GM23338 (cell line): ENCODE data around the gene FECH. TPM values are rescaled to one million over a fixed set of nuclear protein-coding genes. Genes with fewer than 3 reads are reported as not detected.

ENCODE experiments used
- ATAC-seq: fragments of 200-7000 bp; cut with Tn5 transposase; 3 replicates; pipeline ENCODE4 v1.9.1; 2020
- DNase-seq: peaks from one replicate; pipeline ENCODE4 v3.0.0-alpha.2; 2015; ENCODE audit warnings: low spot score
- H2AFZ ChIP-seq: fragments of 200-600 bp; sonication (generic); 2 replicates; pipeline ENCODE4 v1.8.0; 2016; ENCODE audit warnings: antibody characterized with exemption, mild to moderate bottlenecking, moderate library complexity
- H3F3A ChIP-seq: fragments of 200-600 bp; sonication (generic); replicated peaks from 2 replicates; pipeline ENCODE4 v1.8.0; 2017; ENCODE audit warnings: antibody characterized with exemption, mixed run types, low read depth
- H3K27ac ChIP-seq: fragments of 200-600 bp; sonication (generic); 2 replicates; pipeline ENCODE4 v1.6.1; 2016; ENCODE audit warnings: low read depth
- H3K27me3 ChIP-seq: fragments of 200-600 bp; sonication (generic); 2 replicates; pipeline ENCODE4 v1.8.0; 2016; ENCODE audit warnings: mild to moderate bottlenecking, mixed run types, moderate library complexity; ENCODE audit not compliant: insufficient read depth
- H3K36me3 ChIP-seq: fragments of 200-600 bp; sonication (generic); 2 replicates; pipeline ENCODE4 v1.8.0; 2016; ENCODE audit warnings: mild to moderate bottlenecking; ENCODE audit not compliant: insufficient read depth
- H3K4me1 ChIP-seq: fragments of 200-600 bp; sonication (generic); 2 replicates; pipeline ENCODE4 v1.8.0; 2016; ENCODE audit warnings: mild to moderate bottlenecking, moderate library complexity; ENCODE audit not compliant: insufficient read depth
- H3K4me2 ChIP-seq: fragments of 200-600 bp; sonication (generic); 2 replicates; pipeline ENCODE4 v1.7.1; 2017; ENCODE audit warnings: mixed run types
- H3K4me3 ChIP-seq: fragments of 200-600 bp; sonication (generic); 2 replicates; pipeline ENCODE4 v1.6.1; 2016; ENCODE audit warnings: mixed run types
- H3K79me2 ChIP-seq: fragments of 200-600 bp; sonication (generic); replicated peaks from 2 replicates; pipeline ENCODE4 v1.8.0; 2017; ENCODE audit warnings: mild to moderate bottlenecking; ENCODE audit not compliant: insufficient read depth
- H3K9me2 ChIP-seq: fragments of 200-600 bp; sonication (generic); 2 replicates; pipeline ENCODE4 v1.8.0; 2017; ENCODE audit not compliant: insufficient read depth
- H4K20me1 ChIP-seq: fragments of 200-600 bp; sonication (generic); replicated peaks from 2 replicates; pipeline ENCODE4 v1.8.0; 2017; ENCODE audit warnings: mild to moderate bottlenecking; ENCODE audit not compliant: insufficient read depth
- H3K27ac Mint-ChIP-seq: 2 replicates; pipeline ENCODE4 v1.8.0; 2020; ENCODE audit warnings: inconsistent platforms, mild to moderate bottlenecking, moderate library complexity, mixed read lengths
- H3K27me3 Mint-ChIP-seq: 3 replicates; pipeline ENCODE4 v1.8.0; 2022; ENCODE audit warnings: low read depth, mild to moderate bottlenecking, moderate library complexity, mixed read lengths, inconsistent platforms; ENCODE audit not compliant: insufficient read depth, poor library complexity
- H3K36me3 Mint-ChIP-seq: 3 replicates; pipeline ENCODE4 v1.8.0; 2021; ENCODE audit warnings: low read depth, mild to moderate bottlenecking, inconsistent platforms, moderate library complexity, mixed read lengths
- H3K4me1 Mint-ChIP-seq: 3 replicates; pipeline ENCODE4 v1.8.0; 2020; ENCODE audit warnings: mild to moderate bottlenecking, inconsistent platforms, mixed read lengths
- H3K4me3 Mint-ChIP-seq: 3 replicates; pipeline ENCODE4 v1.8.0; 2021; ENCODE audit warnings: moderate library complexity, mild to moderate bottlenecking, inconsistent platforms, mixed read lengths
- H3K9me3 Mint-ChIP-seq: 3 replicates; pipeline ENCODE4 v1.8.0; 2020; ENCODE audit warnings: moderate library complexity, mild to moderate bottlenecking, inconsistent platforms, mixed read lengths
- CREB1 ChIP-seq: fragments of 250-450 bp; sonication (Bioruptor Pico); IDR thresholded peaks from 2 replicates; pipeline ENCODE4 v1.5.0; 2020; ENCODE audit warnings: low read depth, mild to moderate bottlenecking, moderate library complexity
- EZH2 ChIP-seq: fragments of 200-600 bp; sonication (generic); IDR thresholded peaks from one replicate; pipeline ENCODE4 v1.8.0; 2017; ENCODE audit warnings: antibody characterized with exemption, mild to moderate bottlenecking, low read depth; ENCODE audit not compliant: unreplicated experiment
- EZH2phosphoT487 ChIP-seq: fragments of 200-600 bp; sonication (generic); IDR thresholded peaks from one replicate; pipeline ENCODE4 v1.8.1; 2018; ENCODE audit warnings: antibody characterized with exemption; ENCODE audit not compliant: unreplicated experiment
- JUNB ChIP-seq: IDR thresholded peaks from one replicate; pipeline ENCODE4 v1.6.1; 2016; ENCODE audit warnings: antibody characterized with exemption; ENCODE audit not compliant: unreplicated experiment
- NANOG ChIP-seq: IDR thresholded peaks from 2 replicates; pipeline ENCODE4 v1.6.1; 2016; ENCODE audit warnings: antibody characterized with exemption, borderline replicate concordance
- POLR2AphosphoS5 ChIP-seq: IDR thresholded peaks from 2 replicates; pipeline ENCODE4 v1.6.1; 2016; ENCODE audit warnings: antibody characterized with exemption, low read depth
- STAT1 ChIP-seq: IDR thresholded peaks from one replicate; pipeline ENCODE4 v1.6.1; 2016; ENCODE audit warnings: antibody characterized with exemption; ENCODE audit not compliant: unreplicated experiment
- ZNF114 ChIP-seq: fragments of 250-450 bp; sonication (Bioruptor Pico); IDR thresholded peaks from 2 replicates; pipeline ENCODE4 v1.5.0; 2020; ENCODE audit warnings: mild to moderate bottlenecking, moderate library complexity
- ZNF331 ChIP-seq: fragments of 250-450 bp; sonication (Bioruptor Pico); IDR thresholded peaks from 2 replicates; pipeline ENCODE4 v1.5.0; 2020; ENCODE audit warnings: low read depth, mild to moderate bottlenecking, moderate library complexity
- polyA plus RNA-seq: library from polyadenylated mRNA; unstranded; fragments of >200 nt; fragmentation: Nextera tagmentation; extraction: Ambion mirVana; gene quantifications from 2 replicates; pipeline ENCODE4 v1.2.1, GENCODE V29; 2016
- total RNA-seq: library from RNA; depleted of rRNA; stranded (reverse); fragments of >200 nt; shearing (Covaris generic); gene quantifications from 2 replicates; pipeline ENCODE4 v1.2.3, GENCODE V29; 2014
- TF ChIP-seq, protein P1 (sequence below): IDR thresholded peaks from 2 replicates; pipeline ENCODE4 v1.6.1; 2016; ENCODE audit warnings: antibody characterized with exemption
- TF ChIP-seq, protein P2 (sequence below): fragments of 250-450 bp; sonication (Bioruptor Pico); IDR thresholded peaks from 2 replicates; pipeline ENCODE4 v1.5.0; 2020; ENCODE audit warnings: mild to moderate bottlenecking, moderate library complexity
- TF ChIP-seq, protein P3 (sequence below): IDR thresholded peaks from one replicate; pipeline ENCODE4 v1.6.1; 2018; ENCODE audit warnings: antibody characterized with exemption; ENCODE audit not compliant: unreplicated experiment

FECH gene
- total and polyA plus RNA-seq, 2 experiments from 2014 or later: 5.8 to 35.5 TPM

DNA sequence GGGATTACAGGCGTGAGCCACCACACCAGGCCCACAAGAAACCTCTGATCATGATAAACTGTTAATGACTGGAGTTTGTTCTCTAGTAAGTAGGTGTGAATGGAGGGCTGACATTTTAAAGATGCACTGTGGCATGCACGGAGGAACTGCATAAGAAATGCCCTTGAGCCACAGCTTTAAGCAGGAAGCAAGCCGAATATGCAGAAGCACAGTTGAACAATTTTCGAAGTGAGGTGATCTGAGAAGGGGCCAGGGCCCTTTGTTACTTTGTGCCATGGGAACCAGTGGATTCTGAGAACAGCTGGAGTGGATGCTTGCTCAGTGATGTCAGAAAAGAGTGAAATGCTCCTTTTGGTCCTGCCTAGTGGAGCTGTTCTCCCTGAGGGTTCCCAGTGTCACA lies 16.3 kb downstream of the FECH start:
- no peak overlapping the region for H3K4me2 ChIP-seq
- Mint-ChIP-seq H3K27me3 (no peaks in the 10 kb centered on the region), H3K36me3 (peaks cover 23% of the 10 kb centered on the region), H3K9me3 (no peaks in the 10 kb centered on the region), H3K4me1 (no peaks in the 10 kb centered on the region), H3K4me3 (no peak overlapping the region), H3K27ac (no peak overlapping the region)
- no peaks in the 10 kb centered on the region for H3K27me3 ChIP-seq
- H3K4me3 ChIP-seq: no peak overlapping the region
- no peaks in the 10 kb centered on the region for H3K4me1 ChIP-seq
- TF ChIP-seq ZNF331 (CRISPR knock-in tag) (no peak), POLR2AphosphoS5 (no peak), JUNB (no peak), STAT1 (no peak), ZNF114 (CRISPR knock-in tag) (no peak), EZH2phosphoT487 (no peak), NANOG (no peak), CREB1 (CRISPR knock-in tag) (no peak), EZH2 (no peak)
- TF ChIP-seq, protein P1, sequence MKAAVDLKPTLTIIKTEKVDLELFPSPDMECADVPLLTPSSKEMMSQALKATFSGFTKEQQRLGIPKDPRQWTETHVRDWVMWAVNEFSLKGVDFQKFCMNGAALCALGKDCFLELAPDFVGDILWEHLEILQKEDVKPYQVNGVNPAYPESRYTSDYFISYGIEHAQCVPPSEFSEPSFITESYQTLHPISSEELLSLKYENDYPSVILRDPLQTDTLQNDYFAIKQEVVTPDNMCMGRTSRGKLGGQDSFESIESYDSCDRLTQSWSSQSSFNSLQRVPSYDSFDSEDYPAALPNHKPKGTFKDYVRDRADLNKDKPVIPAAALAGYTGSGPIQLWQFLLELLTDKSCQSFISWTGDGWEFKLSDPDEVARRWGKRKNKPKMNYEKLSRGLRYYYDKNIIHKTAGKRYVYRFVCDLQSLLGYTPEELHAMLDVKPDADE: no peak
- TF ChIP-seq, protein P2, sequence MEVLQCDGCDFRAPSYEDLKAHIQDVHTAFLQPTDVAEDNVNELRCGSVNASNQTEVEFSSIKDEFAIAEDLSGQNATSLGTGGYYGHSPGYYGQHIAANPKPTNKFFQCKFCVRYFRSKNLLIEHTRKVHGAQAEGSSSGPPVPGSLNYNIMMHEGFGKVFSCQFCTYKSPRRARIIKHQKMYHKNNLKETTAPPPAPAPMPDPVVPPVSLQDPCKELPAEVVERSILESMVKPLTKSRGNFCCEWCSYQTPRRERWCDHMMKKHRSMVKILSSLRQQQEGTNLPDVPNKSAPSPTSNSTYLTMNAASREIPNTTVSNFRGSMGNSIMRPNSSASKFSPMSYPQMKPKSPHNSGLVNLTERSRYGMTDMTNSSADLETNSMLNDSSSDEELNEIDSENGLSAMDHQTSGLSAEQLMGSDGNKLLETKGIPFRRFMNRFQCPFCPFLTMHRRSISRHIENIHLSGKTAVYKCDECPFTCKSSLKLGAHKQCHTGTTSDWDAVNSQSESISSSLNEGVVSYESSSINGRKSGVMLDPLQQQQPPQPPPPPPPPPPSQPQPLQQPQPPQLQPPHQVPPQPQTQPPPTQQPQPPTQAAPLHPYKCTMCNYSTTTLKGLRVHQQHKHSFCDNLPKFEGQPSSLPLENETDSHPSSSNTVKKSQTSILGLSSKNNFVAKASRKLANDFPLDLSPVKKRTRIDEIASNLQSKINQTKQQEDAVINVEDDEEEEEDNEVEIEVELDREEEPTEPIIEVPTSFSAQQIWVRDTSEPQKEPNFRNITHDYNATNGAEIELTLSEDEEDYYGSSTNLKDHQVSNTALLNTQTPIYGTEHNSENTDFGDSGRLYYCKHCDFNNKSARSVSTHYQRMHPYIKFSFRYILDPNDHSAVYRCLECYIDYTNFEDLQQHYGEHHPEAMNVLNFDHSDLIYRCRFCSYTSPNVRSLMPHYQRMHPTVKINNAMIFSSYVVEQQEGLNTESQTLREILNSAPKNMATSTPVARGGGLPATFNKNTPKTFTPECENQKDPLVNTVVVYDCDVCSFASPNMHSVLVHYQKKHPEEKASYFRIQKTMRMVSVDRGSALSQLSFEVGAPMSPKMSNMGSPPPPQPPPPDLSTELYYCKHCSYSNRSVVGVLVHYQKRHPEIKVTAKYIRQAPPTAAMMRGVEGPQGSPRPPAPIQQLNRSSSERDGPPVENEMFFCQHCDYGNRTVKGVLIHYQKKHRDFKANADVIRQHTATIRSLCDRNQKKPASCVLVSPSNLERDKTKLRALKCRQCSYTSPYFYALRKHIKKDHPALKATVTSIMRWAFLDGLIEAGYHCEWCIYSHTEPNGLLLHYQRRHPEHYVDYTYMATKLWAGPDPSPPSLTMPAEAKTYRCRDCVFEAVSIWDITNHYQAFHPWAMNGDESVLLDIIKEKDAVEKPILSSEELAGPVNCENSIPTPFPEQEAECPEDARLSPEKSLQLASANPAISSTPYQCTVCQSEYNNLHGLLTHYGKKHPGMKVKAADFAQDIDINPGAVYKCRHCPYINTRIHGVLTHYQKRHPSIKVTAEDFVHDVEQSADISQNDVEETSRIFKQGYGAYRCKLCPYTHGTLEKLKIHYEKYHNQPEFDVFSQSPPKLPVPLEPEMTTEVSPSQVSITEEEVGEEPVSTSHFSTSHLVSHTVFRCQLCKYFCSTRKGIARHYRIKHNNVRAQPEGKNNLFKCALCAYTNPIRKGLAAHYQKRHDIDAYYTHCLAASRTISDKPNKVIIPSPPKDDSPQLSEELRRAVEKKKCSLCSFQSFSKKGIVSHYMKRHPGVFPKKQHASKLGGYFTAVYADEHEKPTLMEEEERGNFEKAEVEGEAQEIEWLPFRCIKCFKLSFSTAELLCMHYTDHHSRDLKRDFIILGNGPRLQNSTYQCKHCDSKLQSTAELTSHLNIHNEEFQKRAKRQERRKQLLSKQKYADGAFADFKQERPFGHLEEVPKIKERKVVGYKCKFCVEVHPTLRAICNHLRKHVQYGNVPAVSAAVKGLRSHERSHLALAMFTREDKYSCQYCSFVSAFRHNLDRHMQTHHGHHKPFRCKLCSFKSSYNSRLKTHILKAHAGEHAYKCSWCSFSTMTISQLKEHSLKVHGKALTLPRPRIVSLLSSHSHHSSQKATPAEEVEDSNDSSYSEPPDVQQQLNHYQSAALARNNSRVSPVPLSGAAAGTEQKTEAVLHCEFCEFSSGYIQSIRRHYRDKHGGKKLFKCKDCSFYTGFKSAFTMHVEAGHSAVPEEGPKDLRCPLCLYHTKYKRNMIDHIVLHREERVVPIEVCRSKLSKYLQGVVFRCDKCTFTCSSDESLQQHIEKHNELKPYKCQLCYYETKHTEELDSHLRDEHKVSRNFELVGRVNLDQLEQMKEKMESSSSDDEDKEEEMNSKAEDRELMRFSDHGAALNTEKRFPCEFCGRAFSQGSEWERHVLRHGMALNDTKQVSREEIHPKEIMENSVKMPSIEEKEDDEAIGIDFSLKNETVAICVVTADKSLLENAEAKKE (CRISPR knock-in tag): no peak
- TF ChIP-seq, protein P3, sequence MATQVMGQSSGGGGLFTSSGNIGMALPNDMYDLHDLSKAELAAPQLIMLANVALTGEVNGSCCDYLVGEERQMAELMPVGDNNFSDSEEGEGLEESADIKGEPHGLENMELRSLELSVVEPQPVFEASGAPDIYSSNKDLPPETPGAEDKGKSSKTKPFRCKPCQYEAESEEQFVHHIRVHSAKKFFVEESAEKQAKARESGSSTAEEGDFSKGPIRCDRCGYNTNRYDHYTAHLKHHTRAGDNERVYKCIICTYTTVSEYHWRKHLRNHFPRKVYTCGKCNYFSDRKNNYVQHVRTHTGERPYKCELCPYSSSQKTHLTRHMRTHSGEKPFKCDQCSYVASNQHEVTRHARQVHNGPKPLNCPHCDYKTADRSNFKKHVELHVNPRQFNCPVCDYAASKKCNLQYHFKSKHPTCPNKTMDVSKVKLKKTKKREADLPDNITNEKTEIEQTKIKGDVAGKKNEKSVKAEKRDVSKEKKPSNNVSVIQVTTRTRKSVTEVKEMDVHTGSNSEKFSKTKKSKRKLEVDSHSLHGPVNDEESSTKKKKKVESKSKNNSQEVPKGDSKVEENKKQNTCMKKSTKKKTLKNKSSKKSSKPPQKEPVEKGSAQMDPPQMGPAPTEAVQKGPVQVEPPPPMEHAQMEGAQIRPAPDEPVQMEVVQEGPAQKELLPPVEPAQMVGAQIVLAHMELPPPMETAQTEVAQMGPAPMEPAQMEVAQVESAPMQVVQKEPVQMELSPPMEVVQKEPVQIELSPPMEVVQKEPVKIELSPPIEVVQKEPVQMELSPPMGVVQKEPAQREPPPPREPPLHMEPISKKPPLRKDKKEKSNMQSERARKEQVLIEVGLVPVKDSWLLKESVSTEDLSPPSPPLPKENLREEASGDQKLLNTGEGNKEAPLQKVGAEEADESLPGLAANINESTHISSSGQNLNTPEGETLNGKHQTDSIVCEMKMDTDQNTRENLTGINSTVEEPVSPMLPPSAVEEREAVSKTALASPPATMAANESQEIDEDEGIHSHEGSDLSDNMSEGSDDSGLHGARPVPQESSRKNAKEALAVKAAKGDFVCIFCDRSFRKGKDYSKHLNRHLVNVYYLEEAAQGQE: no peak
- no peak overlapping the region for H3K27ac ChIP-seq
- ATAC-seq (no peak), DNase-seq (no peak)
- H3K79me2 ChIP-seq: no peaks in the 10 kb centered on the region
- no peaks in the 10 kb centered on the region for H3F3A ChIP-seq
- H3K36me3 ChIP-seq: peaks cover 11% of the 10 kb centered on the region
- no peaks in the 10 kb centered on the region for H4K20me1 ChIP-seq
- H3K9me2 ChIP-seq: no peaks in the 10 kb centered on the region
- H2AFZ ChIP-seq: no peak overlapping the region
